ENCODE measurements around the gene SLC39A5.

GRCh38 chr12:56221232-56221756 is 8.6 kb upstream of the SLC39A5 start:
- TF ChIP-seq CTCF (IDR thresholded peaks at IDR 0.05) (no peak), FOXM1 (IDR thresholded peaks at IDR 0.05; ENCODE audit: low read depth) (no peak), USF2 (IDR thresholded peaks at IDR 0.05; ENCODE audit: borderline replicate concordance, low read depth, low read length) (no peak), JUND (IDR thresholded peaks at IDR 0.05) (no peak), MAX (IDR thresholded peaks at IDR 0.05; ENCODE audit: low read depth) (0 out of 2 replicates have a peak, but pooled peaks have one; percentile 43), RAD21 (IDR thresholded peaks at IDR 0.05; ENCODE audit: low read length) (no peak), EZH2phosphoT487 (IDR thresholded peaks at IDR 0.05; ENCODE audit: borderline replicate concordance, low read depth) (no peak), EP300 (IDR thresholded peaks at IDR 0.05; ENCODE audit: borderline replicate concordance in 1 of 2, low read depth in 1 of 2, low read length in 1 of 2) (no peak)
